Measurements from ENCODE around the gene TIMM13.

DNA sequence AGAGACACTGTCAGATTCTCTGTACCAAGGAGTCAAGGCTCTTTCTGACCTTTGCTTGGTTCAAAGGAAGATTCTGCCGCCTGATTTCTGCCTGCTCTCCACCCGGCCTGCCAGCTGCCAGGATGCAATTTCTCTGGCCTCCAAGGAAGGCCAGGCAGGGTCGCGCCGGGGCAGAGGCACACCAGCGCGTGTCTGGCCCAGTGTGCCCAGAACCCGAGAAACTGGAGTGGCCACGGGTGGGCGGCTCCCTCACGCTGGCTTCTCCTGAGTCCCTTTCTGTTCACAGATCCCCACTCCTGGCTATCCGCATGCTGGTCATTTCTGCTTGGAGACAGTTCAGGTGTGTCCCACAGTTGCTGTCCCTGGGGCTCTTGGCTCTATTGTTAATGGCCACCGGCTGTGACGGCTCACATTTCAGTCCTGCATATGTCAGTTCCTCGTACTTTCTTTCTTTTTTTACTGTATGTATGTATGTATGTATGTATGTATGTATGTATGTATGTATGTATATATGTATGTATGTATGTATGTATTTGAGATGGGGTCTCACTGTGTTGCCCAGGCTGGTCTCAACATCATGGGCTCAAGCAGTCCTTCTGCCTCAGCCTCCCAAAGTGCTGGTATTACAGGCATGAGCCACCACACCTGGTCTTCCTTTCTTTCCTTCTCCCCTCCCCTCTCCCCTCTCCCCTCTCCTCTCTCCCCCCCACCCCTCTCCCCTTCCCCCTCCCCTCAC is 50.4 kb downstream of the TIMM13 start:
- TF ChIP-seq, protein P1, sequence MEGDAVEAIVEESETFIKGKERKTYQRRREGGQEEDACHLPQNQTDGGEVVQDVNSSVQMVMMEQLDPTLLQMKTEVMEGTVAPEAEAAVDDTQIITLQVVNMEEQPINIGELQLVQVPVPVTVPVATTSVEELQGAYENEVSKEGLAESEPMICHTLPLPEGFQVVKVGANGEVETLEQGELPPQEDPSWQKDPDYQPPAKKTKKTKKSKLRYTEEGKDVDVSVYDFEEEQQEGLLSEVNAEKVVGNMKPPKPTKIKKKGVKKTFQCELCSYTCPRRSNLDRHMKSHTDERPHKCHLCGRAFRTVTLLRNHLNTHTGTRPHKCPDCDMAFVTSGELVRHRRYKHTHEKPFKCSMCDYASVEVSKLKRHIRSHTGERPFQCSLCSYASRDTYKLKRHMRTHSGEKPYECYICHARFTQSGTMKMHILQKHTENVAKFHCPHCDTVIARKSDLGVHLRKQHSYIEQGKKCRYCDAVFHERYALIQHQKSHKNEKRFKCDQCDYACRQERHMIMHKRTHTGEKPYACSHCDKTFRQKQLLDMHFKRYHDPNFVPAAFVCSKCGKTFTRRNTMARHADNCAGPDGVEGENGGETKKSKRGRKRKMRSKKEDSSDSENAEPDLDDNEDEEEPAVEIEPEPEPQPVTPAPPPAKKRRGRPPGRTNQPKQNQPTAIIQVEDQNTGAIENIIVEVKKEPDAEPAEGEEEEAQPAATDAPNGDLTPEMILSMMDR (IDR thresholded peaks at IDR 0.05; ENCODE audit: borderline replicate concordance, extremely low read depth, low read length, poor library complexity, severe bottlenecking): no peak
- no peak for TF ChIP-seq EZH2 (IDR thresholded peaks at IDR 0.05; ENCODE audit: borderline replicate concordance, low read depth, low read length, severe bottlenecking)
